Measurements from ENCODE around the gene PDIA2. TPM values are rescaled to one million over a fixed set of nuclear protein-coding genes. Genes with fewer than 3 reads are reported as not detected.

PDIA2 gene
- total RNA-seq, 1 experiment from 2014 or later = 1.1 TPM

- TF ChIP-seq CTCF (IDR thresholded peaks at IDR 0.05) (no peak), REST (IDR thresholded peaks at IDR 0.05; ENCODE audit: insufficient read depth in 1 of 2, low read depth in 2 of 2, low read length in 1 of 2) (no peak), SIN3A (IDR thresholded peaks at IDR 0.05; ENCODE audit: borderline replicate concordance, insufficient read depth, low read depth, low read length) (no peak)
- in situ Hi-C loops (cut with HindIII; ENCODE audit: low pct_unique_long_range_greater_than_20kb, low sequenced_read_pairs) = no loop called here
- CTCF ChIA-PET = no interaction called here
Measured at GRCh38 chr16:249431-249830, 33.5 kb upstream of the PDIA2 start.

GRCh38 chr16:252366-253337 is 30.3 kb upstream of the PDIA2 start:
- in situ Hi-C loops (cut with HindIII; ENCODE audit: low pct_unique_long_range_greater_than_20kb, low sequenced_read_pairs) = no loop called here
- ChIA-PET CTCF (no interaction called here), POLR2A (no interaction called here)
- Histone ChIP-seq H3K4me1 (ENCODE audit: control insufficient read depth, insufficient read depth, low read length) (no peaks in the 10 kb centered on the region), H3K27me3 (ENCODE audit: control insufficient read depth, insufficient read depth, low read length) (no peaks in the 10 kb centered on the region), H3K4me3 (ENCODE audit: low read depth in 2 of 2, low read length in 2 of 2) (no peak overlapping the region), H3K27ac (ENCODE audit: low read length) (no peak overlapping the region), H3K36me3 (ENCODE audit: control insufficient read depth, insufficient read depth, low read length) (no peaks in the 10 kb centered on the region), H3K9me3 (ENCODE audit: control insufficient read depth, insufficient read depth, low read depth, low read length) (no peaks in the 10 kb centered on the region)
- DNase-seq (ENCODE audit: low read depth, low spot score) = no peak
- TF ChIP-seq SIN3A (IDR thresholded peaks at IDR 0.05; ENCODE audit: borderline replicate concordance, insufficient read depth, low read depth, low read length) = no peak
- no peak for ATAC-seq
- BruUV-seq (replicated peaks) = no TSS peak
- intact Hi-C loops (cut with micrococcal nuclease; ENCODE audit: unreplicated experiment) = no loop called here

More at GRCh38 chr16:249431-249830, 33.5 kb upstream of the PDIA2 start:
- Histone ChIP-seq H3K27me3 (ENCODE audit: control insufficient read depth, insufficient read depth, low read length) (no peaks in the 10 kb centered on the region), H3K4me3 (ENCODE audit: low read depth in 2 of 2, low read length in 2 of 2) (no peak overlapping the region), H3K27ac (ENCODE audit: low read length) (no peak overlapping the region), H3K4me1 (ENCODE audit: control insufficient read depth, insufficient read depth, low read length) (no peaks in the 10 kb centered on the region), H3K9me3 (ENCODE audit: control insufficient read depth, insufficient read depth, low read depth, low read length) (no peaks in the 10 kb centered on the region), H3K36me3 (ENCODE audit: control insufficient read depth, insufficient read depth, low read length) (no peaks in the 10 kb centered on the region)
- BruUV-seq (replicated peaks) = no TSS peak
- ATAC-seq (no peak), DNase-seq (ENCODE audit: low read depth, low spot score) (no peak)
- POLR2A ChIA-PET = no interaction called here
- intact Hi-C loops (cut with micrococcal nuclease; ENCODE audit: unreplicated experiment) = no loop called here

- intact Hi-C loops (cut with micrococcal nuclease; ENCODE audit: unreplicated experiment) = no loop called here
- Histone ChIP-seq H3K27me3 (ENCODE audit: control insufficient read depth, insufficient read depth, low read length) (no peaks in the 10 kb centered on the region), H3K36me3 (ENCODE audit: control insufficient read depth, insufficient read depth, low read length) (no peaks in the 10 kb centered on the region), H3K4me1 (ENCODE audit: control insufficient read depth, insufficient read depth, low read length) (no peaks in the 10 kb centered on the region), H3K4me3 (ENCODE audit: low read depth in 2 of 2, low read length in 2 of 2) (no peak overlapping the region), H3K27ac (ENCODE audit: low read length) (no peak overlapping the region), H3K9me3 (ENCODE audit: control insufficient read depth, insufficient read depth, low read depth, low read length) (no peaks in the 10 kb centered on the region)
- ATAC-seq (no peak), DNase-seq (ENCODE audit: low read depth, low spot score) (no peak)
- BruUV-seq (replicated peaks) = no TSS peak
- ChIA-PET CTCF (no interaction called here), POLR2A (interaction anchor here (0.8 kb wide), 1 partner anchor 41 kb away, joined by 3 read pairs; no protein-coding TSS in a partner anchor)
- in situ Hi-C loops (cut with HindIII; ENCODE audit: low pct_unique_long_range_greater_than_20kb, low sequenced_read_pairs) = no loop called here
- no peak for TF ChIP-seq SIN3A (IDR thresholded peaks at IDR 0.05; ENCODE audit: borderline replicate concordance, insufficient read depth, low read depth, low read length)
- no peak for TF ChIP-seq REST (IDR thresholded peaks at IDR 0.05; ENCODE audit: insufficient read depth in 1 of 2, low read depth in 2 of 2, low read length in 1 of 2)
- no peak for TF ChIP-seq CTCF (IDR thresholded peaks at IDR 0.05)
- no peak for TF ChIP-seq POLR2AphosphoS5 (IDR thresholded peaks at IDR 0.05; ENCODE audit: low read depth, low read length)
- TF ChIP-seq TCF7L2 (IDR thresholded peaks at IDR 0.05; ENCODE audit: low read depth, low read length) = no peak
Measured at GRCh38 chr16:253833-254232, 29.1 kb upstream of the PDIA2 start.
